HEK293 (cell line): ENCODE measurements around the gene ADSS1.

Source experiments
- CTCF ChIP-seq: fragments of 450-650 bp; formaldehyde crosslinking; IDR thresholded peaks from 2 replicates; pipeline ENCODE4 v1.5.1; 2016; ENCODE audit warnings: missing biosample characterization, missing genetic modification characterization
- HOXC10 ChIP-seq: sonication (generic); formaldehyde crosslinking; IDR thresholded peaks from 2 replicates; pipeline ENCODE4 v1.8.1; 2023; ENCODE audit warnings: mild to moderate bottlenecking, missing genetic modification reagents
- KLF10 ChIP-seq: fragments of 450-650 bp; IDR thresholded peaks from 2 replicates; pipeline ENCODE4 v1.5.1; 2018; ENCODE audit warnings: missing biosample characterization, mild to moderate bottlenecking, missing genetic modification characterization
- ZBTB7A ChIP-seq: fragments of 450-650 bp; formaldehyde crosslinking; IDR thresholded peaks from 2 replicates; pipeline ENCODE4 v1.5.1; 2016; ENCODE audit warnings: low read depth, missing biosample characterization, missing genetic modification characterization
- ZBTB8A ChIP-seq: fragments of 450-650 bp; formaldehyde crosslinking; IDR thresholded peaks from 2 replicates; pipeline ENCODE4 v1.5.1; 2016; ENCODE audit warnings: missing biosample characterization, missing genetic modification characterization
- ZNF112 ChIP-seq: fragments of 450-650 bp; formaldehyde crosslinking; IDR thresholded peaks from 2 replicates; pipeline ENCODE4 v1.5.0; 2017; ENCODE audit warnings: missing biosample characterization, missing genetic modification characterization
- ZNF292 ChIP-seq: fragments of 450-650 bp; formaldehyde crosslinking; IDR thresholded peaks from 2 replicates; pipeline ENCODE4 v1.5.1; 2016; ENCODE audit warnings: low read depth, missing biosample characterization, missing genetic modification characterization, borderline replicate concordance
- ZNF416 ChIP-seq: fragments of 450-650 bp; formaldehyde crosslinking; IDR thresholded peaks from 2 replicates; pipeline ENCODE4 v1.5.1; 2016; ENCODE audit warnings: missing biosample characterization, missing genetic modification characterization
- ZNF423 ChIP-seq: fragments of 450-650 bp; formaldehyde crosslinking; IDR thresholded peaks from 2 replicates; pipeline ENCODE4 v1.5.1; 2016; ENCODE audit warnings: missing biosample characterization, missing genetic modification characterization
- ZNF561 ChIP-seq: fragments of 450-650 bp; IDR thresholded peaks from 2 replicates; pipeline ENCODE4 v1.5.1; 2018; ENCODE audit warnings: missing biosample characterization, missing genetic modification characterization, borderline replicate concordance
- ZNF768 ChIP-seq: fragments of 450-650 bp; formaldehyde crosslinking; IDR thresholded peaks from 2 replicates; pipeline ENCODE4 v1.5.1; 2018; ENCODE audit warnings: missing biosample characterization, mild to moderate bottlenecking, missing genetic modification characterization
- TF ChIP-seq, protein P1 (sequence below): fragments of 450-650 bp; formaldehyde crosslinking; IDR thresholded peaks from 2 replicates; pipeline ENCODE4 v1.5.1; 2016; ENCODE audit warnings: missing biosample characterization, missing genetic modification characterization
- TF ChIP-seq, protein P2 (sequence below): fragments of 450-650 bp; formaldehyde crosslinking; IDR thresholded peaks from 2 replicates; pipeline ENCODE4 v1.5.1; 2016; ENCODE audit warnings: missing biosample characterization, missing genetic modification characterization
- TF ChIP-seq, protein P3 (sequence below): fragments of 450-650 bp; formaldehyde crosslinking; IDR thresholded peaks from 2 replicates; pipeline ENCODE4 v1.5.1; 2016; ENCODE audit warnings: missing biosample characterization, missing genetic modification characterization

DNA sequence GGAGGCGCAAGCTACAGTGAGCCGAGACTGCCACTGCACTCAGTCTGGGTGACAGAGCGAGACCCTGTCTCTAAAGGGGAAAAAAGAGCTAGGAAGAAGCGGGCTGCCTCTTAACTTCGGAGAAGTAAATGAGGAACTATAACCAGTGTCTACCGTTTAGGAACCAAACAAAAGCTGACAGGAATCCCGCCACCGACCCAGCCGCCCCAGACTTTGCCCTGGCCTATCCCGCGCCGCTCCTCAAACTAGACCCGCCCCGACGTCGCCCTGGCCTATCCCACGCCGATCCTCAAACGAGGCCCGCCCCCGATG, 28.4 kb downstream of the ADSS1 start:
- TF ChIP-seq CTCF (tag by site-specific recombination) = no peak
- TF ChIP-seq HOXC10 (CRISPR knock-in tag) = no peak
- no peak for TF ChIP-seq ZBTB8A (tag by site-specific recombination)
- TF ChIP-seq ZBTB7A = no peak
- TF ChIP-seq, protein P1, sequence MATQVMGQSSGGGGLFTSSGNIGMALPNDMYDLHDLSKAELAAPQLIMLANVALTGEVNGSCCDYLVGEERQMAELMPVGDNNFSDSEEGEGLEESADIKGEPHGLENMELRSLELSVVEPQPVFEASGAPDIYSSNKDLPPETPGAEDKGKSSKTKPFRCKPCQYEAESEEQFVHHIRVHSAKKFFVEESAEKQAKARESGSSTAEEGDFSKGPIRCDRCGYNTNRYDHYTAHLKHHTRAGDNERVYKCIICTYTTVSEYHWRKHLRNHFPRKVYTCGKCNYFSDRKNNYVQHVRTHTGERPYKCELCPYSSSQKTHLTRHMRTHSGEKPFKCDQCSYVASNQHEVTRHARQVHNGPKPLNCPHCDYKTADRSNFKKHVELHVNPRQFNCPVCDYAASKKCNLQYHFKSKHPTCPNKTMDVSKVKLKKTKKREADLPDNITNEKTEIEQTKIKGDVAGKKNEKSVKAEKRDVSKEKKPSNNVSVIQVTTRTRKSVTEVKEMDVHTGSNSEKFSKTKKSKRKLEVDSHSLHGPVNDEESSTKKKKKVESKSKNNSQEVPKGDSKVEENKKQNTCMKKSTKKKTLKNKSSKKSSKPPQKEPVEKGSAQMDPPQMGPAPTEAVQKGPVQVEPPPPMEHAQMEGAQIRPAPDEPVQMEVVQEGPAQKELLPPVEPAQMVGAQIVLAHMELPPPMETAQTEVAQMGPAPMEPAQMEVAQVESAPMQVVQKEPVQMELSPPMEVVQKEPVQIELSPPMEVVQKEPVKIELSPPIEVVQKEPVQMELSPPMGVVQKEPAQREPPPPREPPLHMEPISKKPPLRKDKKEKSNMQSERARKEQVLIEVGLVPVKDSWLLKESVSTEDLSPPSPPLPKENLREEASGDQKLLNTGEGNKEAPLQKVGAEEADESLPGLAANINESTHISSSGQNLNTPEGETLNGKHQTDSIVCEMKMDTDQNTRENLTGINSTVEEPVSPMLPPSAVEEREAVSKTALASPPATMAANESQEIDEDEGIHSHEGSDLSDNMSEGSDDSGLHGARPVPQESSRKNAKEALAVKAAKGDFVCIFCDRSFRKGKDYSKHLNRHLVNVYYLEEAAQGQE (tag by site-specific recombination) = no peak
- no peak for TF ChIP-seq ZNF423 (tag by site-specific recombination)
- no peak for TF ChIP-seq ZNF416
- TF ChIP-seq ZNF292 = no peak
- TF ChIP-seq, protein P2, sequence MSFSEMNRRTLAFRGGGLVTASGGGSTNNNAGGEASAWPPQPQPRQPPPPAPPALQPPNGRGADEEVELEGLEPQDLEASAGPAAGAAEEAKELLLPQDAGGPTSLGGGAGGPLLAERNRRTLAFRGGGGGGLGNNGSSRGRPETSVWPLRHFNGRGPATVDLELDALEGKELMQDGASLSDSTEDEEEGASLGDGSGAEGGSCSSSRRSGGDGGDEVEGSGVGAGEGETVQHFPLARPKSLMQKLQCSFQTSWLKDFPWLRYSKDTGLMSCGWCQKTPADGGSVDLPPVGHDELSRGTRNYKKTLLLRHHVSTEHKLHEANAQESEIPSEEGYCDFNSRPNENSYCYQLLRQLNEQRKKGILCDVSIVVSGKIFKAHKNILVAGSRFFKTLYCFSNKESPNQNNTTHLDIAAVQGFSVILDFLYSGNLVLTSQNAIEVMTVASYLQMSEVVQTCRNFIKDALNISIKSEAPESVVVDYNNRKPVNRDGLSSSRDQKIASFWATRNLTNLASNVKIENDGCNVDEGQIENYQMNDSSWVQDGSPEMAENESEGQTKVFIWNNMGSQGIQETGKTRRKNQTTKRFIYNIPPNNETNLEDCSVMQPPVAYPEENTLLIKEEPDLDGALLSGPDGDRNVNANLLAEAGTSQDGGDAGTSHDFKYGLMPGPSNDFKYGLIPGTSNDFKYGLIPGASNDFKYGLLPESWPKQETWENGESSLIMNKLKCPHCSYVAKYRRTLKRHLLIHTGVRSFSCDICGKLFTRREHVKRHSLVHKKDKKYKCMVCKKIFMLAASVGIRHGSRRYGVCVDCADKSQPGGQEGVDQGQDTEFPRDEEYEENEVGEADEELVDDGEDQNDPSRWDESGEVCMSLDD = no peak
- TF ChIP-seq, protein P3, sequence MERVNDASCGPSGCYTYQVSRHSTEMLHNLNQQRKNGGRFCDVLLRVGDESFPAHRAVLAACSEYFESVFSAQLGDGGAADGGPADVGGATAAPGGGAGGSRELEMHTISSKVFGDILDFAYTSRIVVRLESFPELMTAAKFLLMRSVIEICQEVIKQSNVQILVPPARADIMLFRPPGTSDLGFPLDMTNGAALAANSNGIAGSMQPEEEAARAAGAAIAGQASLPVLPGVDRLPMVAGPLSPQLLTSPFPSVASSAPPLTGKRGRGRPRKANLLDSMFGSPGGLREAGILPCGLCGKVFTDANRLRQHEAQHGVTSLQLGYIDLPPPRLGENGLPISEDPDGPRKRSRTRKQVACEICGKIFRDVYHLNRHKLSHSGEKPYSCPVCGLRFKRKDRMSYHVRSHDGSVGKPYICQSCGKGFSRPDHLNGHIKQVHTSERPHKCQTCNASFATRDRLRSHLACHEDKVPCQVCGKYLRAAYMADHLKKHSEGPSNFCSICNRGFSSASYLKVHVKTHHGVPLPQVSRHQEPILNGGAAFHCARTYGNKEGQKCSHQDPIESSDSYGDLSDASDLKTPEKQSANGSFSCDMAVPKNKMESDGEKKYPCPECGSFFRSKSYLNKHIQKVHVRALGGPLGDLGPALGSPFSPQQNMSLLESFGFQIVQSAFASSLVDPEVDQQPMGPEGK = no peak
- TF ChIP-seq ZNF561 (tag by site-specific recombination) = no peak
- TF ChIP-seq KLF10 = no peak
- TF ChIP-seq ZNF768 (tag by site-specific recombination) = no peak
- TF ChIP-seq ZNF112 (tag by site-specific recombination) = no peak
